ENCODE measurements around the gene DPYSL4. TPM values are rescaled to one million over a fixed set of nuclear protein-coding genes. Genes with fewer than 3 reads are reported as not detected.

Gene DPYSL4
- total RNA-seq, 2 donors from 2014 or later, result 14.3 to 23.5 TPM

DNA sequence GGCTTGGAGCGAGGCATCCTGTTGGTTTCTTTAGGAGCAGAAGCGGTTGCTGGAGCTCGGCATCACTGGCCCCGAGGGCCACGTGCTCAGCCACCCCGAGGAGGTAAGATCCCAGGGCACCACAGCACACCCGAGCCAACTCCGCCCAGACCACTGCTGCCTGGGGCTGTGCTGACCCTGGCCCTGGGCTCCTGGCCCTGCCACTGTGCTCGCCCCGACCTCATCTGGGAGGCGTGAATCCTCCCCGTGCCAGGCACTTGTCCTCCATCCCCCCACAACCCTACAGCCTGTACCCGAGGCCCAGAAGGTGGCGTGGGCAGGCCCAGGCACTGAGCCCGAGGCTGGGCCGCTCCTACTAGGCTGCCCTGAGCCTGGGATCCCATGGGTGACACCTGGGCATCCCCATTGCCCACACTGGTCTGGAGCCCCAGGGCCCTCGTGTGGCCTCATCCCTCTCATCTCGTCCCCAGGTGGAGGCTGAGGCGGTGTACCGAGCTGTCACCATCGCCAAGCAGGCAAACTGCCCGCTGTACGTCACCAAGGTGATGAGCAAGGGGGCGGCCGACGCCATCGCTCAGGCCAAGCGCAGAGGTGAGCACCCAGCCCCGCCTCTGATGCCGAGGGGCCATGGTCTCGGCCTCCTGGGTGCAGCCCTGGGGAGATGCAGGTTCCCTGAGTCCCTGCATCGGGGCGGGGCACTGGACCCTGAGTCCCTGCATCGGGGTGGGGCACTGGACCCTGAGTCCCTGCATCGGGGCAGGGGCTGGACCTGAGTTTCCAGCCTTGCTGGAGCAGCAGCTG lies 11.8 kb downstream of the DPYSL4 start:
- H3K4me3 Mint-ChIP-seq, result no peak overlapping the region

DNA sequence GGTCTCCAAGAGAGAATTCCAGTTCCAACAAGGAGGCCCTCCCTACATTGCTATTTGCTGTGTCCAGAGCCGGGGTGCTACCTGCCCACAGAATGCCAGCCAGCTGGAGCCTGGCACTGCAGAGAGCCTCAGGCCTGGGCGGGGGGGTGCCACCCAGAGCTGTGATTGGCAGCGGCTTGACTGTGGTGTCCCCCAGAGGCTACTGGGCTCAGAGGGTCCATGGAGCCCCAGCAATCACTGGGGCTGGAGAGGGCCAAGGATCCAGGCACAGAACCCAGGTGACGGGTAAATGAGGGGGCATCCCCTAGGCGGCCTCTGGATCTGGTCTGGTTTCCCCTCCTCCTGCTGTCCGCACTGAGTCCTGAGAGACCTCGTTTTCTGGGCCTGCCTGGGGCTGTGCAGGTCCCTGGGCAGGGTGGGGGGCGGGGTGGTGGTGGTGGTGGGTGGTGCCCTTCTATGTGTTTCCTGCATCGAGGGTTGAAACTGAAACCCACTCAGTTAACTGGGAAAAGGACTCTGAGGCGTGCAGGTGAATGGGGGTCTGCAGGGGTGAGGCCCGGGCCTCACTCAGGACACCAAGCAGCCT lies 12.6 kb downstream of the DPYSL4 start:
- H3K9me3 Mint-ChIP-seq, result no peaks in the 10 kb centered on the region
- H3K4me1 Mint-ChIP-seq, result no peaks in the 10 kb centered on the region
- H3K27ac Mint-ChIP-seq, result no peak overlapping the region
- ATAC-seq (replicated peaks), result no peak
- H3K4me3 Mint-ChIP-seq, result no peak overlapping the region
- H3K36me3 Mint-ChIP-seq (ENCODE audit: low read depth), result no peaks in the 10 kb centered on the region
- H3K27me3 Mint-ChIP-seq, result no peaks in the 10 kb centered on the region

More for the DNA sequence above, 11.8 kb downstream of the DPYSL4 start:
- no peak for ATAC-seq (replicated peaks)
- H3K9me3 Mint-ChIP-seq, result no peaks in the 10 kb centered on the region
- H3K27me3 Mint-ChIP-seq, result no peaks in the 10 kb centered on the region
- H3K4me1 Mint-ChIP-seq, result no peaks in the 10 kb centered on the region
- H3K27ac Mint-ChIP-seq, result no peak overlapping the region
- H3K36me3 Mint-ChIP-seq (ENCODE audit: low read depth), result no peaks in the 10 kb centered on the region

DNA sequence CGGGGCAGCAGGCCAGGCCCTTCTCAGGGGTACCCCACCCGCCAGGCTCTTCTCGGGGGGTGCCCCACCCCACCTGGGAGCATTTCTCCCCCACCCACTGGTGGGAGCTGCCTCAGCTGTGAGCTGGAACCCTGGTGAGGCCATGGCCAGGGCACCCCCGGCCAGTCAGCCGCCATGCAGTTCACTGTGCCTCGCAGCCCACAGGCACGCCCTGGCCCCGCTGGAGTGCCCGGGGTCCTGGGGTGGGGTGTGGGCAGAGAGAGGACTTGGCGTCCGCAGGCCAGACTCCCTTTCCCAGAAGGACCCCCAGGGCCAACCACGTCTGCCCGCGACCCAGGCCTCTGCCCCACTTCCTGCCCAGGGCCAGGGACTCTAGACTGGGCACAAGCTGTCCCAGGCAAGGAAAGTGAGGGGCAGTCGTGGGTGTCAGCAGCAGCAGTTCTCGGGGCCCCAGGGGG lies 13.1 kb downstream of the DPYSL4 start:
- no peak overlapping the region for H3K27ac Mint-ChIP-seq
- no peaks in the 10 kb centered on the region for H3K27me3 Mint-ChIP-seq
- ATAC-seq (replicated peaks), result no peak
- H3K9me3 Mint-ChIP-seq, result no peaks in the 10 kb centered on the region
- H3K4me3 Mint-ChIP-seq, result no peak overlapping the region
- H3K4me1 Mint-ChIP-seq, result no peaks in the 10 kb centered on the region
- H3K36me3 Mint-ChIP-seq (ENCODE audit: low read depth), result no peaks in the 10 kb centered on the region

DNA sequence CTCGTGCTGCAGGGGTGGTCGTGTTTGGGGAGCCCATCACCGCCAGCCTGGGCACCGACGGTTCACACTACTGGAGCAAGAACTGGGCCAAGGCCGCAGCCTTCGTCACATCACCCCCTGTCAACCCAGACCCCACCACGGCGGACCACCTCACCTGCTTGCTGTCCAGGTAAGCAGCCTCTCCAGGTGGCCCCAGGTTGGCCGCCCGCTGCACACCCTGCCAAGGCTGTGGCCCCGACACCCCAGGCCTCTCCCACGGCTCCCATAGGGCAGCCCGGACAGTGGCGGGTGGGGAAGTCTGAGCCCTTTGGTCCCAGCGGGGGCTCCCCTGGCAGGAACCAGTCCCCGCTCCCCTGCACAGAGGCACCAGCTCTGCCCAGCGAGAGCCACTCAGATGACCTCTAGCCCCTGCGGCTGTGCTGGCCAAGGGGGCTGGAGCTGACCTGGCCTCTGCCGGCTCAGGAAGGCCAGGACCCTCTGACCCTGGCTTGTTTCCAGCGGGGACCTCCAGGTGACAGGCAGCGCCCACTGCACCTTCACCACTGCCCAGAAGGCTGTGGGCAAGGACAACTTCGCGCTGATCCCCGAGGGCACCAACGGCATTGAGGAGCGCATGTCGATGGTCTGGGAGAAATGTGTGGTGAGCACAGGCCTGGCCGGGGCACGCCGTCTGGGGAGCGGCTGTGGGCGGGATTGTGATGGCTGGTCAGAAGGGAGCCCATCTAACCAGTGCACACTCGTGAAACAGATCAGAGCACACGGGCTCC lies 13.8 kb downstream of the DPYSL4 start:
- ATAC-seq (replicated peaks), result no peak
- Mint-ChIP-seq H3K36me3 (ENCODE audit: low read depth) (no peaks in the 10 kb centered on the region), H3K4me1 (no peaks in the 10 kb centered on the region), H3K27ac (no peak overlapping the region), H3K4me3 (no peak overlapping the region), H3K9me3 (no peaks in the 10 kb centered on the region), H3K27me3 (no peaks in the 10 kb centered on the region)

DNA sequence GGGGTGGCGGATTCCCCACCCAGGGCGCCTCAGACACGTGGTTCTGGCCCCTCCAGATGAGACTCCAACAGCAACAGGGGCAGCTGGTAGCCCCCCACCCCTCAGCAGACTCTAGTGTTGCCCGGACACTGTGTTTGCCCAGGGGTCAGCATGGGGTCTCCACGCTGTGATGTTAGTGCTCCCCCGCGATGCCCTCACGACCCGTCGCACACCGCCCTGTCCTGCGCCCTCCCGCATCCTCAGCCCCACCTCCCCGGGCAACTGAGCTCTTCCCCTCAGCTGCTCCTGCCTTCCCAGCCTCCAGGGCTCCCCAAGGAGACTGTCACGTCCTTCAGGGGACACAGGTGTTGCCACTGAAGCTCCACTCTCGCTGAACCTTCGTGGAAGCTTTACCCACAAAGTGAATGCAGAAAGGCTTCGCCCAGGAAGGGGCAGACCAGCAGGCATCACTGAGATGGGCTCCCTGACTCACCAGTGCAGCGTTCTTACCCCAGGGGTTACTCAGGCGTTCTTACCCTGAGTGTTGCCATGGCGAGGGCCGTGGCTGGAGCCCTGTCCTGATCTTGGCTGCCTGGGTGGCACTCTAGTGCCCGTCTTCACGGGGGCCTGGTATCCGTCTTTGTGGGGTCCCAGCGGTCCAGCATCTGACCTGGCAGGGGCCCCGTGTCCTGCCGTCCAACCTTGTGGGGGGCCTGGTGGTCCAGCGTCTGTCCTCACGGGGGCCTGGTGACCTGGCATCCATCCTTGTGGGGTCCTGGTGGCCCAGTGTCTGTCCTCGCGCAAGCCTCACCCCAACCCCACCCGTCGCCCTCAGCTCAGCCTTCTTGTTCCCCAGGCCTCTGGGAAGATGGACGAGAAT lies 14.6 kb downstream of the DPYSL4 start:
- no peak overlapping the region for H3K4me3 Mint-ChIP-seq

DNA sequence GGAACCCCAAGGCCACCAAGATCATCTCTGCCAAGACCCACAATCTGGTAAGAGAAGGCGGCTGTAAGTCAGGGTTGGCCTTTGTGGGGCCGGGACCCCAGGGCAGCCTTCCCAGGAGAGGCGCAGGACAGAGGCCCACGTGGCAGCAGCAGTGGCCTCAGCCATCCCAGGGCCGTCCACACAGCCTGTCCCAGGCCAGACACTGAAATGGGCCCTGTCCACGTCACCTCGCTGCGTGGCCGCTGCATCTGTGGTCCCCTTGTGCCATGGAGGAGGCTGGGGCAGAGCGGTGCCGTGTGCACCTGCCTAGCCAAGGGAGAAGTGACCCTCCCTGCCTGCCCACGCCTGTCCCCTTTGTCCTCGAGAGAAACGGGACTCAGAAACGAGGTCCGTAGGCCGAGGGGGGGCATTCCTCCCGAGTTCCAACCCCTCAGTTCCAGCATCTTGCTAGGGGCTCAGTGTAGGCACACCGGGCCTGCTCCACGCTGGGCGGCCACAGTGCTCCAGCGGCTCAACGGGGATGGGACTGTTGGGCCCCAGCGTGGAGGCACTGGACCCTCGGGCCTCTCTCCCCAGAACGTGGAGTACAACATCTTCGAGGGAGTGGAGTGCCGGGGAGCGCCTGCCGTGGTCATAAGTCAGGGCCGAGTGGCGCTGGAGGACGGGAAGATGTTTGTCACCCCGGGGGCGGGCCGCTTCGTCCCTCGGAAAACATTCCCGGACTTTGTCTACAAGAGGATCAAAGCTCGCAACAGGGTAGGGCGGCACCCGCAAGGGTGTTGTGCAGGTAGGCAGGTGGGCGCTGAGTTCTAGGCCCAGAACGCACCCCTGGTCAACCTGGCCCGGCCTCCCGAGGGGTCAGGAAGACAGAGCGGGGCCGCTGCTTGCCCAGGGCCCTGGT lies 15.6 kb downstream of the DPYSL4 start:
- no peaks in the 10 kb centered on the region for H3K4me1 Mint-ChIP-seq
- H3K27me3 Mint-ChIP-seq, result no peaks in the 10 kb centered on the region
- no peak overlapping the region for H3K27ac Mint-ChIP-seq
- no peaks in the 10 kb centered on the region for H3K36me3 Mint-ChIP-seq (ENCODE audit: low read depth)
- ATAC-seq (replicated peaks), result no peak
- no peak overlapping the region for H3K4me3 Mint-ChIP-seq
- H3K9me3 Mint-ChIP-seq, result no peaks in the 10 kb centered on the region

More for the DNA sequence above, 14.6 kb downstream of the DPYSL4 start:
- ATAC-seq (replicated peaks), result no peak
- no peaks in the 10 kb centered on the region for H3K4me1 Mint-ChIP-seq
- no peaks in the 10 kb centered on the region for H3K36me3 Mint-ChIP-seq (ENCODE audit: low read depth)
- H3K27me3 Mint-ChIP-seq, result no peaks in the 10 kb centered on the region
- no peak overlapping the region for H3K27ac Mint-ChIP-seq
- H3K9me3 Mint-ChIP-seq, result no peaks in the 10 kb centered on the region

DNA sequence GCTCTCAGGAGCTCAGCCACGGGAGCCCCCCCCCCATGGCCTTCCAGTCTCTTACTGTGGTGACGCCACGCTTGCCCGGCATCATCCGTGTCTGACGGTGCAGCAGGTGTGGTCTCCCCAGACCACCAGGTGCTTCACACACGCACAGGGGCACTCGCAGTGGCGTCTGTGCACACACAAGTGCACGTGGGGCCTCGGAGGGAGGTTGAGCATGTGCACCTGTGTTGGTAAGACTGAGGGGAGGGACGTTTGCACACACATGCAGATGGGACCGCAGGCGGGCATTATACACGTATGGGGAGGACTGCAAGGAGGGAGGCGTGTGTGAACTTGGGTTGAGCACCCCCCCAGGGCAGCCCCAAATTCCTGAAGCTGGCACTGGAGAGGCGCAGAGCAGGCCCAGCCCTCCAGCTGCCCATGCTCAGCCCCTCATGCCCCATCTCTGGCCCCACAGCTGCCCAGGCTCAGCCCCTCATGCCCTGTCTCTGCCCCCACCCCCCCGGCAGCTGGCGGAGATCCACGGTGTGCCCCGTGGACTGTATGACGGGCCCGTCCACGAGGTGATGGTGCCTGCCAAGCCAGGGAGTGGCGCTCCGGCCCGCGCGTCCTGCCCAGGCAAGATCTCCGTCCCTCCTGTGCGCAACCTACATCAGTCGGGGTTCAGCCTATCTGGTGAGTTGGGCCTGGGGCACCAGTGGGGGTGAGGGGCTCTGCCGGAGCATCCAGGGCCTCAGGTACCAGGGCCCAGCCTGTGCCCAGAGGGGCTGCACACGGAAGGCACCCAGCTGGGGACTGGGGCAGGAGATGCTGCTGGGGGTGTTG lies 16.7 kb downstream of the DPYSL4 start:
- no peak overlapping the region for H3K27ac Mint-ChIP-seq
- no peaks in the 10 kb centered on the region for H3K36me3 Mint-ChIP-seq (ENCODE audit: low read depth)
- no peaks in the 10 kb centered on the region for H3K4me1 Mint-ChIP-seq
- H3K4me3 Mint-ChIP-seq, result no peak overlapping the region
- no peaks in the 10 kb centered on the region for H3K27me3 Mint-ChIP-seq
- H3K9me3 Mint-ChIP-seq, result no peaks in the 10 kb centered on the region
- no peak for ATAC-seq (replicated peaks)

DNA sequence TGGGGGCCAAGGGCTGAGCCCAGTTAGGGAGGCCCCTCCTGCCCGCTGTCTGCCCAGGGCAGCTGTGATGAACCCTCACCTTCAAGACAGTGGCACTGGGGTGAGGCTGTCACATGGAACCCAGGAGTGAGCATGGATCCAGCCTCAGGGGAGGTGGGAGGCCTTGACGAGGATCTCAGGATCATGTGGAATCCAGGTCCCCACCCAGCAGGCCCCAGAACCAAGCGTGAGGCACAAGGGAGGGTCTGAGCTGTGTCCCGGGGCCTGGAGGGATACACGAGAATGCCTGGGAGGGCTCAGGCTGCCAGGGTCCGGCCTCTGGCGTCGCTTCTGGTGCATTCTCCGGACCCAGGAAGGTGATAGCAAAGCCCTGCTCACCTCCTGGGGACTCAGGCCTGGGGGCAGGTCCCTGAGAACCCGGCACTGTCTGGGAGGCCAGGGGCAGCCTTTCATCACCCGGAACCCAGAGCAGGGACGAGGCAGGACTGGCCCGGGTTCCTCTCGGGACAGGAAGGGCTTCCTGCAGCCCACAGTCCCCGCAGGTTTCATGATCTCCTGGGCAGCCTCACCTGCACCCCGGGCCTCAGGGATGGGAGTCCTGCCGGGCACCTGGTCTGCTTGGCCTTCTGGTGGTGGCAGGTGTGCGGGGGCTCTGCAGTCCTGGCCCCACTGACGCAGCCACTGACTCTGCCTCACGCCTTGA lies 17.5 kb downstream of the DPYSL4 start:
- Mint-ChIP-seq H3K4me1 (no peaks in the 10 kb centered on the region), H3K4me3 (no peak overlapping the region), H3K27me3 (no peaks in the 10 kb centered on the region), H3K27ac (no peak overlapping the region), H3K36me3 (ENCODE audit: low read depth) (no peaks in the 10 kb centered on the region), H3K9me3 (no peaks in the 10 kb centered on the region)
- no peak for ATAC-seq (replicated peaks)

DNA sequence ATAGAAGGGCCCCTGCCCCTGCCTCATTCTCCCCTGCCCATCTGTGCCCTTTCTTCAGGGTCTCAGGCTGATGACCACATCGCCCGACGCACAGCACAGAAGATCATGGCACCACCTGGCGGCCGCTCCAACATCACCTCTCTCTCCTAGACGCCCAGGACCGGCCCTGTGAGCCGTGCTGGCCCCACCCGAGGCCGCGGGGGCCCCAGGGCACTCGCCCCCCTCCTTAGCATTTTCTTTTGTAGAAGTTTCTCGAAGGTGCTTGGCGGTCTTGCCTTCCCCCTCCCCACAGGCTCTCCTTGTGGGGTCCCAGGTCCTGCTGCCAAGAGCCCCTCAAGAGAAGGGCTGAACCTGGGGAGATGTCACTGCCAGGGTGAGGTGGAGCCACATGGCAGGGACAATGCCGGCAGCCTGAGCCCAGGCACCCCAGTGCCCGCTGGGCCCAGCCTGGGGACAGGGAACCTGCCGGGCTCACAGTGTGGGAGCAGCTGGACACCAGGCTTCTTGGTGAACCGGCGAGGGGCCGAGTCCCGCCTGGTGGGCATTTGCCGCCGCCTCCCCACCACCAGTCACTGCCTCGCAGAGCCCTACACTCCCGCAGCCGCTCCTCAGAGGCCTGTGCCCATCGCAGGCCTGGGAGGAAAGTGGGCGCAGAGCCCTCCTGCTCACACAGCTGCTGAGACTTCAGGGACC lies 18.2 kb downstream of the DPYSL4 start:
- Mint-ChIP-seq H3K4me3 (no peak overlapping the region), H3K27ac (no peak overlapping the region), H3K27me3 (no peaks in the 10 kb centered on the region), H3K4me1 (no peaks in the 10 kb centered on the region), H3K36me3 (ENCODE audit: low read depth) (no peaks in the 10 kb centered on the region), H3K9me3 (no peaks in the 10 kb centered on the region)
- ATAC-seq (replicated peaks), result no peak

DNA sequence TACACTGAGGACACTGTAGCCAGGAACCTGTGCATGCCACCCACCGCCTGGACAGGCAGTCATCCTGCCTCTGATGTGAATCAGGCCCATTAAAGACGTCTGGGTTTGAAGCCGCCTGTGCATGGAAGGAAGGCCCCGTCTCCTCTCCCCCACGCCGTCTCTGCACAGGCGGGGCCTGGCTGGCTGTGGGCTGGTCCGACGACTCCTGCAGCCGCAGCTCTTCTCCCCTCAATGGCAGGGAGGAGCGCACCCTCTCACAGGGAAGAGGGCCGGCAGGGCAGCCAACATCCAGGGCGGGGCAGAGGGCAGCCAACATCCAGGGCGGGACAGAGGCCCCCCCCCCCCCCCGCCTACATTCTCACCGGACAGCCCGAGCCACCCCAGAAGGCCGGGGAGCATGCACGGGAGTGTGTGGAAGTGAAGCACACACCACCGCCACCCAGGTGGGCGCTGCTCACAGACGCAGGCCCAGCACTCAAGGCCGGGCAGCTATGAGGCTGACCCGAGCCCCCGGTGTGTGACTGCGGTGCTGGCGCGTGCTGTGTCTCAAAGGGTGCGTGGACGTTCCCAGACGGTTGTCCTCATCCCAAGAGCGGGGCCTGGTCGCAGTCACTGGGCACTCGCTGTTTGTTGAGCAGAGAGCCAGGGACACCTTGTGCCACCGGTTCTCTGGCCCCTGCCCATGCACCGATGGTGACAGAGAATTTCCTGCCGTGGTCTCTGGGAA lies 19.1 kb downstream of the DPYSL4 start:
- Mint-ChIP-seq H3K9me3 (no peaks in the 10 kb centered on the region), H3K27ac (no peak overlapping the region), H3K4me3 (no peak overlapping the region), H3K36me3 (ENCODE audit: low read depth) (no peaks in the 10 kb centered on the region), H3K4me1 (no peaks in the 10 kb centered on the region), H3K27me3 (no peaks in the 10 kb centered on the region)
- ATAC-seq (replicated peaks), result no peak

DNA sequence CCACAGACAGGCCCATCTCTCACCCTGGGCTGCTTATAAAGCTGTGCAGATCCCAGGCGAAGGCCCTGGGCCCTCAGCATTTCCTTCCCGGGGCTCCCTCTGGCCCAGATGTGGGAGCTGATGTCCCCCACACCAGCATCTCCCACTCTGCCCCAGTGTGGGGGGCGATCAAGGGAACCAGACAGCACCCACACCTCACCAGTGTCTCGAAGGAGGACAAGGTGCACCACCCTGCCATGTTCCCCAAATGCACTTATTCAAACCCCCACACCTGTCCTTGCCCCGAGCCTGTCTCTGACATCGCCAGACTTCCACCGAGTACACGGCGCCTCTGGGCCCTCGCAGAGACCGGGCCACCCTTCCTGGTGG lies 19.6 kb downstream of the DPYSL4 start:
- ATAC-seq (replicated peaks), result no peak
- Mint-ChIP-seq H3K36me3 (ENCODE audit: low read depth) (no peaks in the 10 kb centered on the region), H3K4me3 (no peak overlapping the region), H3K27me3 (no peaks in the 10 kb centered on the region), H3K9me3 (no peaks in the 10 kb centered on the region), H3K4me1 (no peaks in the 10 kb centered on the region), H3K27ac (no peak overlapping the region)

All from activated T-helper 17 cell treated with anti-CD3 and anti-CD28 coated beads, Interleukin-2, amount 50 U/mL, for 72 hours (primary cell).